Activated CD4-positive, alpha-beta T cell treated with anti-CD3 and anti-CD28 coated beads, Interleukin-10, Interleukin-2, amounts not matched to agents 100 ng/mL and 50 ng/mL, durations not matched to agents 16 hours and 8 hours (primary cell): ENCODE results near the gene FREM2.

Experiments
- DNase-seq: peaks from one replicate; pipeline ENCODE4 v3.0.0-alpha.2; 2020

FREM2 gene

DNA sequence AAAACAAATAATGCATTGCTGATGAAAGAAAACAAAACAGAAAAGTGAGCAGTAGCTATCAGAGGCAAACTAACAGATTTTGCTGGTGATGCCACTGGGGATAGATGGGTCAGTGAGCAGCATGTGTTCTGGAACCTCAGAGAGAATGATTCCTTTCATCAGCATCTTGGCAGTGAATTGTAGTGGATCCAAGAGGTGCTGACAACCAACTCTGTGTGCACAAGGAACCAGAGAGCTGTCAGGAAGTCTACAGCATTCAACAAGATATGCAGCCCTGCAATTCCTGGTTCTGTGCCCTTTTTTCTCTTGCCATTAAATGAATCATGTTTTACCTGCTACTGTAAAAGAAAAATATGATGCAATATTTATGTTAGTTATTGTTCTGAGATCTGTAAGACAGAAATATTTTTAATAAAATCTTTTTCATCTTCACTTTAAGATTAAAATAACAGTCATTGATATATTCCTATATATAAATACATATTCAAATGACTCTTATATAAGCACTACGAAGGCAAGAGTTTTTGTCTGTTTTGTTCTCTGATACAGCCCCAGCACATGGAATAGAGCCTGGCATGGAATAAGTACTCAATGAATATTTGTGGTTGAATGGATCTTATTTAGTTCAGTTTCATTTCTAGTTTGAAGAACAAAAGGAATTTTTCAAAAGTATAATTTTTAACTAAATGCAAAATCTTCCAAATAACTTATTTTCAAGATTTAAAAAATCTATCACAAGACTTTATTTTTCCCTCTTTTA, 80.8 kb downstream of the FREM2 start:
- no peak for DNase-seq

DNA sequence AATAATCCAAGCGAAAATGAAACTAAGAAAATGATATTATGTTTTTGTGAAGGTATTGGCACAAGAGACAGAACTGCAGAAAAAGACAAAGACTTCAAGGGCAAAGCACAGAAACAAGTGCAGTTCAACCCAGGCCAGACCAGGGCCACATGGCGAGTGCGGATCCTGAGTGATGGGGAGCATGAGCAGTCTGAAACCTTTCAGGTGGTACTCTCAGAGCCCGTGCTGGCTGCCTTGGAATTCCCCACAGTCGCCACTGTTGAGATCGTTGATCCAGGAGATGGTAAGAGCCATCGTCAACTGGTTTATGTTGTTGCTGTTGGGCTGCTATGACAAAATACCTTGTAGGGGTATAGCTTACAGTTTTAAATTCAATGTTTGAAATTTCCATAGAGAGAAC, 82.6 kb downstream of the FREM2 start:
- DNase-seq, result no peak

DNA sequence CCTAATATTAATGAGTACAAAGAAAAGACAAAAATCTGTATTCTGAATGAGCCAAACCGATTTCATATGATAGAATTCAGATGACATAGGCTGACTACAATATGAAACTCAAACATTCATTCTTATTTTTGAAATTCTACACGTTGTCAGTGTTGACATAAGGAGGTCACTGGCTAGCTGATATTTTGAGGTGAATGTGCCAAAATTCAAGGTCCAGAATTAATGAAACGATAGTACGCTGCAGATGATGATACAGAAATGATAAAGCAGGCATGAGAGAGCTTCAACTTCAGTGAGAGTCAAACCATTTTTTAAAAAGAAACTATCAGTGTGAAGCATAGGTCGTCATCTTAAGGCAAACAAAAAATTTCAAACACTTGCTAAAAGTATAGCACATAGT, 88.2 kb downstream of the FREM2 start:
- DNase-seq, result no peak

DNA sequence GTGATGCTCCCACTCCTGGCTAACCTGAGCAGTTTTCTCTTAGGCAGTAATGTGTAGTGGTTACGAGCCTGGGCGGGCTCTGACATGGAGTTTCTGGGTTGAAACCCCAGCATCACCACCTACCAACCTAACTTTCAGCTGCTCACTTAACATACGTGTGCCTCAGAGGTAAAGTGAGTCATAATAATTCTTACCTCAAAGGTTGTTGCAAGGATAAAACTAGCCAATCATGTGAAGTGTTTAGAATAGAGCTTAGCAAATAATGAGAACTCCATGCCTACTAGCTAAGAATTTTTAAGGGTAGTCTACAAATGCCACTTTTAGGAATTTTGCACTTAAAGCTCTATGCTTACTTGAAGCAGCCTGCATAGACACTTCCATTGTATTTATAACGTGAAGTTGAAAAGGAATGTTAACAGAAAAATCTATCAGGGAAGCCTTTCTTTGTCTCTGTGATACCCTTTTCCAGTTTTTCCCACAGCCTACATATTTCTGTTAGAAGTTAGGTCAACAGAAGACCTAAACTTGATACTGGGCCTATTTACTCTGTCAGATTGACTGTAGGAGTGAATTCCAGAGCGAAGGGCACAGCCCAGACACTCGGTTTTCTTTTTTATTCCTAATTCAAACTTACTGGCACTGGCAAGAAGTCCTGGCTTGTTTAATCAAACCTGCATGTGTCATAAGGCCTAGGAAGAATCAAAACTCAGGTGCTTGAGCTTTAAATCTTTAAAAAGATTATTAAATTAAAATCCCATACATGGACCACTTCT, 90.7 kb downstream of the FREM2 start:
- DNase-seq, result no peak

DNA sequence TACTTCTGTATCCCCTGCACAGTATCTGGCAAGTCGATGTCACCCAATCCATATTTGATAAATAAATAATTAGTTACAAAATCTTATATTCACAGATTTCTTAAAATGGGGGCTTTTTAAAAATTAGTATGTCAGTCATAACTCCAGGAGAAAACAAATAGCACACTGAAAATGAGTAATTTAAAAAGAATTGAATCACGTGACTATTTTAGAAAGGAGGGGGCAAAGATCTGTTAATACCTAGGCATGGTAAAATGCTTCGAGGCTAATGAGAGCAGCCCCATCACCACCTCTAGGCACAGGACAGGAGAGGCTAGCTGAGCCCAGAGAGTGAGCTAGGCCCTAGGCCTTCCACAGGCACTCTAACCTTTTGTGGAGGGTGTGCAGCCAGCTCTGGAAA, 94.7 kb downstream of the FREM2 start:
- no peak for DNase-seq

DNA sequence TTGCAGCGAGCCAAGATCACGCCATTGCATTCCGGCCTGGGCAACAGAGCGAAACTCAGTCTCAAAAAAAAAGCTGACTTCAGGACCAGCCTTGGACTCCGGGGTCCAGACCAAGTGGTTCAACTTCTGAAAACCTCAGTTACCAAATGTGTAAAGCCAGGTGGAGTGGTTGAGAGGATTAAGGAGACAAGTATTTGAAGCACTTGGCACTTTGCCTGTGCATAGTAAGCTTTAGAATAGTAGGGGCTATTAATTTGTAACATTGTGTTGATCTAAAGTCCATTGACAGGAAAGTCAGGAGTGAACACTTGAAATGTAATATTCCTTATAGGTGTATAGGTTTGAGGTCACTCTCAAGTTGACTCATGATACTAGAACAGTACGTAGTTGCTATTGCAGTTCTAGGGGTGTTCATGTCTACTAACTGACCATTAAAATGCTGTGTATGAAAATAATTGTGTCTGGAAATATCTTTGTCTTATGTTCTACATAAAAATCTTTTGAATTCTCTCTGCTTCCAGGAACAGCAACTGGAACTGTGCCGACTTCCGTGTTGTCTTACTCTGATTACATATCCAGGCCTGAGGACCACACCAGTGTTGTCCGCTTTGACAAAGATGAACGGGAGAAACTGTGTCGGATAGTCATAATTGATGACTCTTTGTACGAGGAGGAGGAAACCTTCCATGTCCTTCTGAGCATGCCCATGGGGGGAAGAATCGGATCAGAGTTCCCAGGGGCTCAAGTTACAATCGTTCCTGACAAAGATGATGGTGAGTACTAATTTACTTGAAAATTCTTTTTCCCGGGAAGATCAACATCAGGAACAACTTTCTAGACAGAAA, 97.4 kb downstream of the FREM2 start:
- no peak for DNase-seq

DNA sequence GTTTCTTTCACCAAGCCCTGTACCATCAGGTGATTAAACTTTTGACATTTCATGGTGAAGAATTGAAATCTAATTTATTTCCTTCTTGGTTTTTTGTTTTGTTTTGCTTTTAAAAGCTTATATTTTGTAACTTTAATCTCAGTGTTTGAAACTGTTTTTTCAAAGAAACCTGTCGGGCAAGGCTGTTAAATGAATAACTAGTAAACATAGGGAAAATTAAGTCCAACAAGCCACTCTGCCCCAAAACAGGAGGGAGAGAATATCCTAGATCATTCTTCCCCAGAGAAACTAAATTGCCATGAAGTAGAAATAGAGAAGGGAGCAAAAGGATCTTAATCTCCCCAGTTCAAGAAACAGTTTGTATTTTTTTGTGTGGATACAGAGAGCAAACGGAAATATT, 98.2 kb downstream of the FREM2 start:
- DNase-seq, result no peak

DNA sequence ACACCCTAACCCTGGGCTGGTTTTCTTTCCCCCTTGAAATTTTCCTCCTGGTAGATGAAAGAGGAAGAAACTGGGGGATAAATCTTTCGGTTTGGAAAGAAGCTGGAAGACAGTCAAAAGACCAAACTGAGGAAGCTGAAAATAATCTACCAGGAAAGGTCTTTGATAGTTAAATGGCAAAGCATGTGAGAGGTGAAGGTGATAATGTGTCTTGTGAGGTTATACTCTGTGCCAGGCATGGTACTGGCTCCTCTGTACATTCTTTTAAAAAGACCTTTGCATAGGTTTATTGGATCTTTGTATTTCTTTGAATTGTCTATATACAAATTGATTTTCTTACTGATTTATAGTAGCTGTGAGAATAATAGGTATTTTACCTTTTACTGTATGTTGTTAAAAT, 98.6 kb downstream of the FREM2 start:
- no peak for DNase-seq

DNA sequence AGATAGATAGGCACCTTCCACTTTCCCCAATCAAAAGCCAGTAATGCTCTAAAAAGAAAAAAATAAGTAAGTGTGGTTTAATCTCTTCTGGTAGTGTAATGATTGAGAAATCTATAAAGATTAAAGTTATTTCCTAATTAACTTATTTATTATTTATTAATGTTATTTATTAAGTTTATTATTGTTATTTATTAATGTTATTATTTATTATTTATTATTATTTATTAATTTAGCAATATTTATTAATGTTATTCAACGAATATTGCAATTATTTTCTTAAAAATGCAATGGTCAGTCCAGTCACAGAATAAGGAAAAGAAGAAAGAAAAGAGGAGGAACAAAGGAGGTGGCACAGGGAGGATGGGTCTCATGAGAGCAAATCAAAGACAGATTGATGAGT, 100.7 kb downstream of the FREM2 start:
- DNase-seq, result no peak

DNA sequence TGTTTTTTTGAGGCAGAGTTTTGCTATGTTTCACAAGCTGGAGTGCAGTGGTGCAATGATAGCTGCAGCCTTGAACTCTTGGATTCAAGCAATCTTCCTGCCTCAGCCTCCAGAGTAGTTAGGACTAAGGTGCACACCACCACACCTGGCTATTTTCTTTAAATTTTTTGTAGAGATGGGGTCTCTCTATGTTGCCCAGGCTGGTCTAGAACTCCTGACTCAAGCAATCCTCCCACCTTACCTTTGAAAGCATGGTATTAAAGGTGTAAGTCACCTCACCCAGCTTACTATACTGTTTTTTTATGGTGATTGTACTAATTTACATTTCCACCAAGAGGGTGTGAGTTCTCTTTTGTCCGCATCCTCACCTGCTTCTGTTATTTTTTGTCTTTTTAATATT, 110.0 kb downstream of the FREM2 start:
- no peak for DNase-seq

DNA sequence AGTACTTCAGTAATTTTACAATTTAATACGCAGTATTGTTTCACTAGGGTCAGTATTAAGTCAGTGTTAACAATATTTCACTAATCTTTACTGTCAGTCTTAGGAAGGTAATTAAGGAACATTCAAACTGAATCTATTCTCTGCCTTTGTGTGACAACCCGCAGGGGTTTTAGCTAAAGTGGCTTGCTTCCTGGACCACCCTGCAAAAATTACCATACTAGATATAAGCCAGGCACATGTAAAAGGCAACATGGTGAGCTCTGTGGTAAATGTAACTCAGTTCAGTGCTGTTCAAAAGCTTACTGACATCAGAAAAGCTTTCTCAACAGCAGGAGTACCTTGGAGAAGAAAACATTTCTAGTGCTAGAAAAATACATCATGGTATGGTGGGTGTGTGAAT, 116.7 kb downstream of the FREM2 start:
- no peak for DNase-seq

DNA sequence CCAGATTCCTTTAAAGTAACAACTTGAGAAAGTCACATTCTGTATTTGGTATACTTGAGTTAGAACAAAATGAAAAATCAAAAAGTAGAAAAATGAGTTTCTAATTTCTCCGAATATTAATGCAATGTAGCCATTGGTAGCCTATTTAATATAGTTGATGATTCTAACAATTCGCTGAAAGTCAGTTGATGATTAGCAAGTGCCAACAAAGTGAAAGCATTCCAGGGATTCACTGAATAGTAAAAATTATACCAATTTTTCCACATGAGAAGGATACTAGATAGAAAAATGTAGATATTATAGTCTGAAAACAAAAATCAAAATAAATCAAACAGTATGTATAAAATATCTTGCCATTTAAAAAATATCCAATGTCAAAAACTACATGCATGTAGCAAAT, 117.2 kb downstream of the FREM2 start:
- DNase-seq, result no peak

DNA sequence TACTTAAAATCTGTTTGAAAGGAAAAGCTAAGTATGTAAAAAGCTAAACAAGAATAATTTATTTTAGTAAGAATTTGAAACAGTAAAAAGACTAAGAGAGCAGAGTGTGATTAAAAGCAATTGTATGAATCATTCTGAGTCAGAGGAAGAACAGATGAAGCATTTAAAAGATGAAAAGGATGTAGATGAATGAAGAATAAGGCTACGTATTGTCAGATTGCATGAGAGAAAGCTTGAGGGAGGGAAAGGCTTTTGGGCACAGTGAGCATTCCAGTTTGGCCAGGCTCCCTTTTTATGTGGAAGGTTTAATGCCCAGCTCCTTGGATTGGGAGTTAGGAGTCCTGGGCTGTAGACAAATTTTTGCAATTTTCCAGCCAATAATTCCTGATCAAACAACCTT, 117.7 kb downstream of the FREM2 start:
- DNase-seq, result no peak

DNA sequence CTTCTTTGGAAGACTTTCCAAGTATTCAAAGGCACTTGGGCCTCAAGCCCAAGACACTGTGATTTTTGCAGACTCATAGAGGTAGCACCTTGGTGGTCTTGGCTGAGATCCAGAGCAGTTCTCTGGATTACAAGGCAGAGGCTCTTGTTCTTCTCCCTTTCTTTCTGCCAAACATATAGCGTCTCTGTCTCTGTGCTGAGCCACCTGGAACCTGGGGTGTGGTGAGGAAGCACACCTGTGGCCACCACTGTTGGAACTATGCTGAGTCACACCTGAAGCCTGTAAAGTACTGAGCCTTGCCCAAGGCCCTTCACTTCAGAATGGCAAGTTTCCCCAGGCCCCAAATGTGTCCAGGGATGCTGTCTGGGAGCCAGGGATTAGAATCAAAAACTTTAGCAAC, 127.5 kb downstream of the FREM2 start:
- DNase-seq, result no peak

DNA sequence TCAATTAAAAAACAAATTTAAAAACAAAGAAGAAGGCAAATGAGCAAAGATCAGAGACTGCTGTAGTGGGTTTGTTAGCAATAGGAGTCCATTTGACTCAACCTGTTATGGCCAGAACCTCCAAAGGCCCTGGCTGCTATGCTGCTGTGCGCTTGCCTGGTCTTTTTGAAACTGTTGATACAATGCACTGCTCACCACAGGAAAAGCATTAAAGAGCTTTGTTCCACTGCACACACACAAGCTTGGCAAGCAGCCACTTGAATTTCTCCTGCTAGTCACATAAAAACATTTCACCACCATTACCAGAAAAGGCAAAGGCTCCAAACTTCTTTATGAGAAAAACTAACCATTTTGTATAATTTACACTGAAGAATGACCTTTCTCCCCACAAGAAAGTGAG, 132.2 kb downstream of the FREM2 start:
- DNase-seq, result no peak

DNA sequence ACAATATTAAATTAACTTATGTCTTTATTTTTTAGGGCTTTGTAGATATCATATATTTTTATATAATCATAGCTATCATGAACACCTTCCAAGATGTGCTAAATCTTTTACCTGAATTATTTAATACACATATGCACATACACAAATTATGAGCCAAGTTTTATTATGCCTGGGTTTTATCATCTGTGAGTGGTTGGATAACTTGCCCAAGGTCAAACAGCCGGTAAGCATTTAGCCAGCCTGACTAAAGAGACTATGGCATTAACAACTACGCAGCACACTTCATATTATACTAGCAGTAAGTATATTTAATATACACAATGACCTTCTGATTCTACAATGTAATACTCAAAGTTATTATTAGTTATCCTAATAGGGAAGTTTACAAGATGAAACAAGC, 132.7 kb downstream of the FREM2 start:
- no peak for DNase-seq

DNA sequence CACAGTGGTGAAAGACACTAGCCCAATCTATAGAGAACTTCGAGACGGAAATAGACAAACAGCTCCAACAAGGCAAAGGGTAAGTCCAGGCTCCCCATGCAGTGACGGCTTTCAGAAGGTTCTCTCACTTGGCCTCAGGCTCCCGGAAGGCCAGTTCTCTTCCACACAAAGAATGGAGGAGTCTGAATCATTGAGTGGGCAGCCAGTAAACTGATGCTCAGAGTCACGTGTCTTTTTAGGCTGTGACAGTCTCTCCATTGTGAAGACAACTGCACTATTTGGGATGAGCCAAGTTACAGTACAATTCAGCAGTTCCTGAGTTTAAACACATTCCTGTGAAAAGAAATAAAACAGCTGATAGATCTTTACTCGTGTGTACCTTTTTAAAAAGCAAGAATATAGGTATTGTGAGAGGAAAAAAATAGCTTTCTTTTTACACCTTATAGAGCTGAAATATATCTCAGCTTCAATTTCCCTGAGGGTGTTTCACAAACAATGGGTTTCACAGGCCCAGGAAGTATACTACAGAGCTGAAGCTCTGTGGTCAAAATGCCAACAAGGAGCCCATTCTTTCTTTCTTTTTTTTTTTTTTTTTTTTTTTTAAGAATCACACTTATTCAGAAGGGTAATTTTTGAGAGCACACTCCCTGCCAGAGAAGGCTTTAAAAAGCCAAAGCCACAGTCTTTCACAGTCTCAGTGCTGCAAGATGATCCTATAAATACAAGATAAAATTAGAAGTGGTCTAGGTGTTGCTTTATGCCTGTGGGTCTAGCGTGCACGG, 135.1 kb downstream of the FREM2 start:
- DNase-seq, result no peak

DNA sequence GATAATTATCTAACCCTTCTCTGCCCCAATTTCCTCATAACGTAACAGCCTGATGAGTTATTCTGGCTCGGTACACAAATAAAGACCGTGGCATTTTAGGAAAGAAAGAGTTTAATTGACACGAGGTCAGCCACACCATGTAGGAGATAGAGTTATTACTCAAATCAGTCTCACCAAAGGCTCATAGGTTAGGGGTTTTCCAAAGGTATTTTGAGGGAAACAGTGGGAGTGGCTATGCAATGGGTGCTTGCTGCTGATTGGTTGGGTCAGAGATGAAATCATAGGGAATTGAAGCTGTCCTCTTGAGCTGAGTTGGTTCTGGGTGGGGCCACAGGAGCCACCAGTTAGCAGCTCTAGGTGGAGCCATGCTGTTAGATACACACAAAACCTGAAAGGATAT, 137.5 kb downstream of the FREM2 start:
- DNase-seq, result peak; percentile 33

DNA sequence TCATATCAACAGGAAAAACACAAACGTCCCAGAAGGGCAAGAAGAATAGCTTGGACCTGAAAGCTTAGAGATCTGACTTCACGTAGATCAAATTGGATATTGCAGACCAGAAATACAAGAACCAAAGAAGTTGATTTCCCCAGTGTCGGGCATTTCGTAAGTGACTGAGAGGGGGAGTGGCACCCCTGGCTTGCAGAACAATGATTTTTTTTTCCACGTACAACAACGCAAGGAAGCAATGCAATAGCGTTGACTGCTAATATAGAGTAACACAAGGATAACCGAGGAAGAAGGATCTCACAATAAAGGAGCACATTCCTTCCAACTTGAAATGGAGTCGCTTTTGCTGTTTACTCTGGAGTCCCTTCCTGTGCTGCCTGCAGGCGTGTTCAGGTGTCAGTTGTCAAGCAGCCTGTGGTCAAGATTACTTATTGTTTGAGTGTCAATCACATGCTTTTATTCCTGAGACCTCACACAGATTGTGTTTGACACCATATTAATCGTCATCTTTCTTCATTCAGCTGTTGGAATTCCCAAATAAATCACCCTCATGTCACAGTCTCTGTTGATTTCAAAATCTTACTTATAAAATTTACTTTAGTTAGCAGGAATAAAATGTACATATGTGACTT, 139.4 kb downstream of the FREM2 start:
- no peak for DNase-seq

DNA sequence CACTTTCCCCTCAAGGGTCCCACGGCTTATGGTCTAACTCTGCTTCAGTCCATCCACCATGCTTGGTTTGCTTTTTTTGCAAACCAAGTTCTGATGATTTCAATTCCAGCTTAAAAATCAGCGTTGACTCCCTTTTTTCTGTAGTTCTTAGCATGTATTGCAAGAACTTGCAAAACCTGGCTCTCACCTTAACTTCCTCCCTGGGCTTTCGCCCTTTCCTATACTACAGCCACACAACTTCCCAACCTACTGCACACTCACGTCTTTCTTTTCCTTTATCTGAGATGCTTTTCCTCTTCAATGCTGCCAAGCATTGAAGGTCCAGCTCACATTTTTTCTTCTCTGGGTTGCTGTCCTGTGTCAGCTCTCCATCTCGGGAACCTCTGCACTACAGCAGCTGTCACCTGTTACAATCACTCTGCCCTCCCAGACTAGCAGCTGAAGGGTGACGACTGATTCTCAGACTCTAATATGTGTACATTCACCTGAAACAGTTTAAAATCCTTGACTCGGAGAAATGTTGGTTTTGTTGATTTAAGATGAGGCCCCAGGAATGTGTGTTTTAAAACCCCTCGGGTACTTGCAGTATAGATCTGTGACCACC, 143.7 kb downstream of the FREM2 start:
- DNase-seq, result no peak

DNA sequence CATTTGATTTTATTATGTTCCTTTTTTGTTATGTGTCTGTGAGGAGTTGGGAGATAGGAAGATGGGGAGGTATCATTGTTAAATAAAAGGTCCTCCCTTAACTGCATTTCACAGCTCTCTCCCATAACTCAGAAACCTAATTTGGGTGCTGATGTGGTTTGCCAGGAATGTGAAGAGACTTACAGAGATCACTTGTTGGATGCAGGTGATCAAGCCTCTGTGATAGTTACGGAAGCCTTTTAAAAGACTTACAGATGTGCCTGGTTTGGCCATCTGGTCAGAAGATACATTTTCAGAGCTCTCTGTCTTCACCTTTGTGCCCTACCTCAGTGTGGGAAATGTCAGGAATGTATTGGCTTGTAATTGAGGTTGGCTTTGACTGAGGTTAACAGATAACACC, 157.7 kb downstream of the FREM2 start:
- DNase-seq, result no peak

DNA sequence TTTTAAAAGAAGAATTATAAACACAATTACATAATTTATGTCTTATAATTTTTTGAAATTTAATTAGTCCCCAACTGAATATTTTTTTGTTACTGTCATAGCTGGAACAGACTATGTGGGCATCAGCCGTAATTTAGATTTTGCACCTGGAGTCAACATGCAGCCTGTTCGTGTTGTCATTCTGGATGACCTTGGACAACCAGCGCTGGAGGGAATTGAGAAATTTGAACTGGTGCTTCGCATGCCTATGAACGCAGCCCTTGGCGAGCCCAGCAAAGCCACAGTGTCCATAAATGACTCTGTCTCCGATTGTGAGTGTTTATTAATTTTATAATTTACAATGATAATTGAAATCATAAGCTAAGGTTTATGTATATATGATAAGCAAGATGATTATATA, 161.5 kb downstream of the FREM2 start:
- DNase-seq, result no peak
